K562 (cell line): ENCODE results near the gene POLA1. TPM values are rescaled to one million over a fixed set of nuclear protein-coding genes. Genes with fewer than 3 reads are reported as not detected.

Experiments used
- EWSR1 ChIP-seq: fragments of 450-650 bp; IDR thresholded peaks from 2 replicates; pipeline ENCODE4 v1.6.1; 2018; ENCODE audit warnings: borderline replicate concordance, mild to moderate bottlenecking, low read depth, moderate library complexity; ENCODE audit not compliant: partially characterized antibody
- GMEB1 ChIP-seq: fragments of 250-450 bp; sonication (Bioruptor Pico); IDR thresholded peaks from 2 replicates; pipeline ENCODE4 v1.4.0; 2020; ENCODE audit warnings: mild to moderate bottlenecking
- GTF3C2 ChIP-seq: IDR thresholded peaks from 3 replicates; pipeline ENCODE4 v1.6.1; 2011; ENCODE audit warnings: borderline replicate concordance, mild to moderate bottlenecking, moderate library complexity; ENCODE audit not compliant: insufficient read length; ENCODE audit errors: extremely low read depth
- MTA1 ChIP-seq: fragments of 450-650 bp; IDR thresholded peaks from 2 replicates; pipeline ENCODE4 v1.6.1; 2017; ENCODE audit warnings: borderline replicate concordance
- THAP12 ChIP-seq: fragments of 250-450 bp; sonication (Bioruptor Pico); IDR thresholded peaks from 2 replicates; pipeline ENCODE4 v1.9.0; 2021; ENCODE audit warnings: mild to moderate bottlenecking, inconsistent platforms
- ZNF551 ChIP-seq: fragments of 250-450 bp; sonication (Bioruptor Pico); IDR thresholded peaks from 2 replicates; pipeline ENCODE4 v1.5.0; 2021; ENCODE audit warnings: mild to moderate bottlenecking, moderate library complexity
- ZNF561 ChIP-seq: fragments of 450-650 bp; formaldehyde crosslinking; conservative IDR thresholded peaks from 2 replicates; pipeline ENCODE4 v1.4.0; 2020; ENCODE audit warnings: mild to moderate bottlenecking, moderate library complexity
- ZNF778 ChIP-seq: fragments of 450-650 bp; formaldehyde crosslinking; IDR thresholded peaks from 2 replicates; pipeline ENCODE4 v1.4.0; 2020; ENCODE audit warnings: mild to moderate bottlenecking, moderate library complexity
- polyA plus RNA-seq, 8 experiments: library from polyadenylated mRNA; depleted of rRNA in 4 of 8; stranded (reverse) in 5 of 8; unstranded in 3 of 8; fragments of >200 nt; fragmentation: Nextera tagmentation in 2 of 8; fragmentation: Illumina TruSeq in 1 of 8; extraction: Ambion mirVana in 2 of 8; extraction: Trizol in 1 of 8; gene quantifications; 2 replicates each; pipeline versions ENCODE4 v1.2.1 to v1.2.3, GENCODE V29; 2011 to 2014; ENCODE audit warnings: inconsistent platforms in 1 of 8, missing spikeins in 1 of 8
- small RNA-seq: library from RNA; depleted of rRNA; stranded (forward); fragments of <200 nt; gene quantifications from one replicate; pipeline ENCODE3, GENCODE V24; 2014
- total RNA-seq, 7 experiments: library from RNA; depleted of rRNA in 6 of 7; stranded (reverse); fragments of >200 nt in 6 of 7; fragmentation: Illumina TruSeq in 2 of 7; extraction: Trizol in 2 of 7; gene quantifications; 2 replicates each; pipeline versions ENCODE4 v1.2.1 to v1.2.3, GENCODE V29; 2011 to 2021; ENCODE audit warnings: low replicate concordance in 1 of 7

Gene POLA1
- total and polyA plus RNA-seq, 9 of the 15 experiments (the other 6 are each of a cell fraction or from before 2014, with no cell fraction given): 8.6 to 48.4 (median 27.4) TPM

- TF ChIP-seq THAP12 (CRISPR knock-in tag): no peak
- TF ChIP-seq MTA1: no peak
- TF ChIP-seq GMEB1 (CRISPR knock-in tag): no peak
- no peak for TF ChIP-seq EWSR1
- no peak for TF ChIP-seq ZNF561 (CRISPR knock-in tag)
- no peak for TF ChIP-seq GTF3C2
- TF ChIP-seq ZNF778 (CRISPR knock-in tag): no peak
- no peak for TF ChIP-seq ZNF551 (CRISPR knock-in tag)
- TF ChIP-seq, all 486 proteins: peak for 0
Measured at GRCh38 chrX:25043192-25043591, 349.5 kb downstream of the POLA1 start (continued).

Small RNA genes lying within 50 kb of the gene (small RNA-seq; reads per million reads assigned to genes)
- gene SCARNA23: 1.0 reads per million, percentile 60 among the genes with 10 or more reads in this experiment

Other genes starting within 250 kb of the POLA1 start
- 0.69 and 0.95 TPM in 2 replicates for gene PDK3, start 228.6 kb upstream of the POLA1 start, total RNA-seq (2014; rRNA removed)
- 0.95 and 1.2 TPM in 2 replicates for gene PDK3, start 228.6 kb upstream of the POLA1 start, total RNA-seq (2014; rRNA removed; fragmentation: Illumina TruSeq; extraction: Trizol)
- gene PDK3, start 228.6 kb upstream of the POLA1 start, total RNA-seq (2015; rRNA removed; fragmentation: Illumina TruSeq; extraction: Trizol): 0.72 and 0.91 TPM in 2 replicates
- gene PDK3, start 228.6 kb upstream of the POLA1 start, total RNA-seq (2021): 1.0 TPM in 2 replicates
- gene PDK3, start 228.6 kb upstream of the POLA1 start, polyA plus RNA-seq (2011; rRNA removed): 1.6 and 4.9 TPM in 2 replicates
- gene PDK3, start 228.6 kb upstream of the POLA1 start, polyA plus RNA-seq (2014; fragmentation: Illumina TruSeq; extraction: Trizol): 0.79 and 1.3 TPM in 2 replicates
- under 1 TPM; 0.20 to 0.29 TPM for gene PDK3, start 228.6 kb upstream of the POLA1 start, polyA plus RNA-seq (2014; fragmentation: Nextera tagmentation; extraction: Ambion mirVana)
- gene PDK3, start 228.6 kb upstream of the POLA1 start, polyA plus RNA-seq (2014; rRNA removed): 1.1 and 1.4 TPM in 2 replicates
- gene PCYT1B, start 46.6 kb upstream of the POLA1 start, total RNA-seq (2014; rRNA removed): 0.04 and 0.05 TPM in 2 replicates
- 0.10 and 0.11 TPM in 2 replicates for gene PCYT1B, start 46.6 kb upstream of the POLA1 start, total RNA-seq (2014; rRNA removed; fragmentation: Illumina TruSeq; extraction: Trizol)
- 0.04 and 0.19 TPM in 2 replicates for gene PCYT1B, start 46.6 kb upstream of the POLA1 start, total RNA-seq (2015; rRNA removed; fragmentation: Illumina TruSeq; extraction: Trizol)
- gene PCYT1B, start 46.6 kb upstream of the POLA1 start, total RNA-seq (2021): 0.07 and 0.13 TPM in 2 replicates
- gene PCYT1B, start 46.6 kb upstream of the POLA1 start, polyA plus RNA-seq (2011; rRNA removed): 0.04 and 0.18 TPM in 2 replicates
- gene PCYT1B, start 46.6 kb upstream of the POLA1 start, polyA plus RNA-seq (2014; fragmentation: Illumina TruSeq; extraction: Trizol): 0.06 and 0.34 TPM in 2 replicates
- gene PCYT1B, start 46.6 kb upstream of the POLA1 start, polyA plus RNA-seq (2014; fragmentation: Nextera tagmentation; extraction: Ambion mirVana): under 1 TPM in 1 of 2 experiments, not detected in 1; 0.04 TPM
- gene PCYT1B, start 46.6 kb upstream of the POLA1 start, polyA plus RNA-seq (2014; rRNA removed): 0.03 and 0.07 TPM in 2 replicates